Measurements from ENCODE around the gene TRABD.
"Not testable (repeated sequence)": the region's sequence is repeated elsewhere in the genome, so short reads cannot be mapped to it uniquely, and the experiment has no call there.

The TRABD gene

DNA sequence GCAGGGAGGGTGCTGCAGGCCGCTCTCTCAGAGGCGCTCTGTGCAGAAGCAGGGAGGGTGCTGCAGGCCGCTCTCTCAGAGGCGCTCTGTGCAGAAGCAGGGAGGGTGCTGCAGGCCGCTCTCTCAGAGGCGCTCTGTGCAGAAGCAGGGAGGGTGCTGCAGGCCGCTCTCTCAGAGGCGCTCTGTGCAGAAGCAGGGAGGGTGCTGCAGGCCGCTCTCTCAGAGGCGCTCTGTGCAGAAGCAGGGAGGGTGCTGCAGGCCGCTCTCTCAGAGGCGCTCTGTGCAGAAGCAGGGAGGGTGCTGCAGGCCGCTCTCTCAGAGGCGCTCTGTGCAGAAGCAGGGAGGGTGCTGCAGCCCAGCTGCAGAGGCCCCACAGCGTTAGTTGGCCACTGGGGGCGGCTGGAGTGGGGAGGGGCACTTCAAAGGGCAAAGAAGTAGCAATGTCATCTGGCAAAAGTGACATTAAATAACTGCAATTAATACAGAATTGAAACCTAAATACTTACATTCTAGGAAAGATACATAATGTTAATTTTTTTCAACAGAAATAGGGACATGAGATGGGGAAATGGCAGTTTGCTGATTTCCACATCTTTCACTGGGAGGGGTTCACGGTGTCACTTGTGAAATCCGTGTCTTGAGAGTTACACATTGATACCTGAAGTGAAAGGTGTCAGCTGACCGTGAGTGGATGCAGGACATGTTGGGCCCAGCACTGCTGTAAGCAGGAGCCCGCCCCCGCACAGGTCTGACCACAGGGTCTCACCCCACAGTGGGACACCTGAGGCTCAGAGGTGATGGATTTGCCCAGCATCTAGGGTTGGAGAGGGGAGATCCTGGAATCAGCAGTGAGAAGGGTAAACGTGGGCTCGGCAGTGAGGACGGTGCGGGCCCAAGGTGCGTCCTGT, 38.2 kb upstream of the TRABD start:
- H3K4me3 Mint-ChIP-seq, H3K27ac Mint-ChIP-seq: not testable (repeated sequence)

DNA sequence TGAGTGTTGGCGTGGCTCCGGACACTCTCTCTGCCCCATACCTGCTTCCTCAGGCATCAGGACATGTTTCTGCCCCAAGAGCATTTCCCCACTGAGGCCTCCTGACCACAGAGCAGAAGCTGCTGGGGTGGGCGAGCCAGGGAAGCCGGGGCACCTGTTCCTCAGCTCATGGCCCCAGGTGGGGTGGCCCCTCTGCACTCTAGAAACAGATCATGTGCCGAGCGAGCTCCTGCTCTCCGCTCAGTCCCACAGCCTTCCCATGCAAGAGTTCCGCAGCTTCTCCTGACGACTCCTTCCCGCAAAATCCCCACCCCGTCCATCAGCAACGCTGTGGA, 37.6 kb upstream of the TRABD start:
- DNase-seq (ENCODE audit: low spot score), result no peak
- Mint-ChIP-seq H3K4me1 (ENCODE audit: low read depth) (no peaks in the 10 kb centered on the region), H3K36me3 (ENCODE audit: low read depth) (no peaks in the 10 kb centered on the region), H3K4me3 (no peak overlapping the region), H3K27me3 (ENCODE audit: low read depth) (peaks cover 1% of the 10 kb centered on the region), H3K9me3 (no peaks in the 10 kb centered on the region), H3K27ac (no peak overlapping the region)

More for the DNA sequence above, 38.2 kb upstream of the TRABD start:
- not testable (repeated sequence) for H3K36me3 Mint-ChIP-seq (ENCODE audit: low read depth); H3K4me1 Mint-ChIP-seq (ENCODE audit: low read depth); DNase-seq (ENCODE audit: low spot score); H3K9me3 Mint-ChIP-seq; H3K27me3 Mint-ChIP-seq (ENCODE audit: low read depth)

DNA sequence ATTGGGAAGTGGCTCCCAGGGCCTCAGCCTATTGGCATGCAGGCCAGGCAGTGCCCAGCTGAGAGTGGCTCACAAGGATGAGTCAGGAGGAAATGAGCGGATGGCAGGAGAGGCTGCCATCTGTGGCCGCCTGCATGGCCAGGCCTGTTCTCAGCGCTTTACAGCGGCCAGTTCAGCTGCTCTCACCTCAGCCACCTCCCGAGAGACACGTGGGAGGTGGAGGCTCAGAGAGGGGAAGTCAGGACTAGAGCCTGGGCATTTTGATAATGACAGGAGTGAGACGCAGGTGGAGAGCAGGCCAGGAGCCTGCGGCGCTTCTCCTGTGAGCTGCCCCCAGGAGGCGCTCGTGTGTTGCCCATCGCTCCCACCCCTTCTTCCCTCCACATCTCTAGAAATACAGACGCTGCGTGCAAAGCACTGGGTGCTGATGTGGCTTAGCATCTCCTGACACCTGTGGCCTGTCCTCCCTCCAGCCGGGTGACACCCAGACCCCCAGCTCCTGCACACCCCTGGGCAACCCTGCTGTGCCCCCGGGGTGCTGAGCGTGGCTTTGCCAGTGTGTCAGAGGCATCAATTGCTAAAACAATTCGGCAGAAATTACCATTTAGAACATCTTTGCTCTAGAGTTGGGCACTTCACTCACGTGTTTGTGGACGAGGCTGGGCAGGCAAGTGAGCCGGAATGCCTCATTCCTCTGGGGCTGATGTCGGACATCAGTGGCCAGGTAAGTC, 36.6 kb upstream of the TRABD start:
- Mint-ChIP-seq H3K9me3 (no peaks in the 10 kb centered on the region), H3K4me1 (ENCODE audit: low read depth) (no peaks in the 10 kb centered on the region), H3K36me3 (ENCODE audit: low read depth) (no peaks in the 10 kb centered on the region), H3K27me3 (ENCODE audit: low read depth) (no peaks in the 10 kb centered on the region), H3K4me3 (no peak overlapping the region), H3K27ac (no peak overlapping the region)
- DNase-seq (ENCODE audit: low spot score), result peak; percentile 56

DNA sequence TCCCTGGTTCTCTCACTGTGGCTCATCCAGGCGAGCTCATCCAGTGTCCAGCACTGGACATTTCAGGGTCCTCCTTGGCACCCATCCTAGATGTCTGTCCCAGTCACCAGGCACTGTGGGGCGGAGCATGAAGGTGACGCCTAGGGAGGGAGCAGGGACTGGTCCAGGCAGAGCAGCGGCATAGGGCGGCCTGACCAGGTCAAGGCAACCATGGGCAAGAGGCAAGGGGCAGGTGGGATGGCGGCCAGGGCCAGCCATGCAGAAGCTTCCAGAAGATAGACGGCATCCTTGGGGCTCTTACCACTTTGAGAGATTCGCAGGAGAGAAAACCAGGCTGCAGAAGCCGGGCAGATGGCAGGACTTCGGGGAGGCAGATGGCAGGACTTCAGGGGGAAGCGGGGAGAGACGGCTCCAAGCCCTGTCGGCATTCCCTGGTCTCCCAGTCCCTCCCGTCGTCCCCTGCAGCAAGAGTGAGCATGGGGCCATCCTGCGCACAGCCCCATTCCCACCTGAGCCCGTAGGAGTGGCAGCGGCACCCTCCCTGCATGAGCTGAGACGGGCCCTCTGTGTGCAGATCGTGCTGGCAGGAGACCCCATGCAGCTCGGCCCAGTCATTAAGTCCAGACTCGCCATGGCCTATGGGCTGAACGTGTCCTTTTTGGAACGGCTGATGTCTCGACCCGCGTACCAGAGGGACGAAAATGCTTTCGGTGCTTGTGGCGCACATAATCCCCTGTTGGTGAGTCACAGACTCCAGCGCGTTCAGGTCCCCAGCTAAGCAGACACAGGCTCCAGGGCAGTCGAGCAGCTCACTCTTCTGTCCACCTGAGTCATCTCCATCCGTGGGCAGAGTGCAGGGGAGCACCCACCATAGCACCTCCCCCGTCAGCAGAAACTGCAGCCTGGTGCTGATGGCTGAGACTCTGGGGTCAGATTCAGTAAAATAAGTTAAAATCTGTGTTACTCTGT, 35.3 kb upstream of the TRABD start:
- Mint-ChIP-seq H3K36me3 (ENCODE audit: low read depth) (no peaks in the 10 kb centered on the region), H3K27me3 (ENCODE audit: low read depth) (no peaks in the 10 kb centered on the region), H3K4me3 (no peak overlapping the region), H3K27ac (no peak overlapping the region), H3K4me1 (ENCODE audit: low read depth) (no peaks in the 10 kb centered on the region), H3K9me3 (no peaks in the 10 kb centered on the region)
- no peak for DNase-seq (ENCODE audit: low spot score)

GRCh38 chr22:50151571-50152537, 33.9 kb upstream of the TRABD start:
- Mint-ChIP-seq H3K36me3 (ENCODE audit: low read depth) (no peaks in the 10 kb centered on the region), H3K4me3 (no peak overlapping the region), H3K9me3 (no peaks in the 10 kb centered on the region), H3K4me1 (ENCODE audit: low read depth) (no peaks in the 10 kb centered on the region), H3K27me3 (ENCODE audit: low read depth) (no peaks in the 10 kb centered on the region), H3K27ac (no peak overlapping the region)
- DNase-seq (ENCODE audit: low spot score), result no peak

DNA sequence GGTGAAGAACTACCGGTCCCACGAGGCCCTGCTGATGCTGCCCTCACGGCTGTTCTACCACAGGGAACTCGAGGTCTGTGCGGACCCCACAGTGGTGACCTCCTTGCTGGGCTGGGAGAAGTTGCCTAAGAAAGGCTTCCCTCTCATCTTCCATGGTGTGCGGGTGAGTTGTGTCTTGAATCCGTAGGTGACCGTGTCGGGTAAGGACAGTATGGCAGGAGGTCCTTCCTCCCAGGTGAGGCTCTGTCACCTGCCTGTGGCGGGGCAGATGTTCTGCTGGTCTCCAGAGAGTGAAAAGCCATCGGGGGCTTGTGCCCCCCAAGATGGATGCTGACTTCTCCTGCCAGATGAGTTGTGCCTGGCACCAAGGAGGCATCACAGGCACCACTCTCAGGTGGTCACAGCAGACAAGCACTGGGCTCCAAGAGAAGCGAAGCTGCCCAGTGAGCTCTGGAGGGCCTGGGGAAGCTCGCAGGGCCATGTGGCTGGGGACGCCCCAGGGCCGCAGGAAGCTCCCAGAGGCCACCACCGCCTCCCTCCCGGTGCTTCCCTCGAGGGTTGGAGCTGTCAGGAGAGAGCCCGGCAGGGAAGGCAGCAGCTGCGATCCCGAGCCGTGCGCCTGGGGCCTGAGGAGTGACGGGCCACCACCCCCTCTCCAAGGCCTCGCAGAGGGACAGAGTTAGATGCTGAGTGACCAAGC, 32.5 kb upstream of the TRABD start:
- no peak for DNase-seq (ENCODE audit: low spot score)
- Mint-ChIP-seq H3K27me3 (ENCODE audit: low read depth) (peaks cover 6% of the 10 kb centered on the region), H3K4me1 (ENCODE audit: low read depth) (no peaks in the 10 kb centered on the region), H3K4me3 (no peak overlapping the region), H3K36me3 (ENCODE audit: low read depth) (no peaks in the 10 kb centered on the region), H3K27ac (no peak overlapping the region), H3K9me3 (no peaks in the 10 kb centered on the region)

- peaks cover 6% of the 10 kb centered on the region for H3K27me3 Mint-ChIP-seq (ENCODE audit: low read depth)
- H3K27ac Mint-ChIP-seq, result no peak overlapping the region
- no peaks in the 10 kb centered on the region for H3K9me3 Mint-ChIP-seq
- DNase-seq (ENCODE audit: low spot score), result no peak
- H3K36me3 Mint-ChIP-seq (ENCODE audit: low read depth), result no peaks in the 10 kb centered on the region
- H3K4me3 Mint-ChIP-seq, result no peak overlapping the region
- H3K4me1 Mint-ChIP-seq (ENCODE audit: low read depth), result no peaks in the 10 kb centered on the region
These were observed 32.0 kb upstream of the TRABD start for GRCh38 chr22:50153756-50154140.

- H3K36me3 Mint-ChIP-seq (ENCODE audit: low read depth), result no peaks in the 10 kb centered on the region
- no peak for DNase-seq (ENCODE audit: low spot score)
- H3K4me1 Mint-ChIP-seq (ENCODE audit: low read depth), result no peaks in the 10 kb centered on the region
- H3K27ac Mint-ChIP-seq, result no peak overlapping the region
- peaks cover 10% of the 10 kb centered on the region for H3K27me3 Mint-ChIP-seq (ENCODE audit: low read depth)
- H3K9me3 Mint-ChIP-seq, result no peaks in the 10 kb centered on the region
- no peak overlapping the region for H3K4me3 Mint-ChIP-seq
These were observed 27.9 kb upstream of the TRABD start for GRCh38 chr22:50157709-50158375.

DNA sequence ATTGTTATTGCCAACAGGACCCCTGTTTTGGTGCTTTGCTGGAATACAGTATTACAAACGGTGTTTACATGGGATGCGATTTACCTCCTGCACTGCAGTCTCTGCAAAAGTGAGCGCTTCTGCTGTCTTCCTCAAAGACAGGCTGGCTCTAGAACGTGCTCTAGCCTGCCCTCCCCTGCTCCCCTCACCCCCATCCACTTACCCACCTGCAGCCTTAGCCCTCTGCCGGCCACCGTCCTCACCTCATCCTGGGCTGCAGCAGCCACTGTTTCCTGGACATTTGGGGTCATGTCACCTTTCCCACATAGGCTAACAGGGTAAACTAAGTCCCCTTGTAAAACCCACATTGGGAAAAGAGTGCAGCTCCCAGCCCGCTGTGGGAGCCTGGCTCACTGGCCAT, 24.8 kb upstream of the TRABD start:
- H3K4me3 Mint-ChIP-seq, result no peak overlapping the region
- DNase-seq (ENCODE audit: low spot score), result no peak
- peaks cover 10% of the 10 kb centered on the region for H3K27me3 Mint-ChIP-seq (ENCODE audit: low read depth)
- no peaks in the 10 kb centered on the region for H3K36me3 Mint-ChIP-seq (ENCODE audit: low read depth)
- H3K27ac Mint-ChIP-seq, result no peak overlapping the region
- H3K4me1 Mint-ChIP-seq (ENCODE audit: low read depth), result no peaks in the 10 kb centered on the region
- H3K9me3 Mint-ChIP-seq, result no peaks in the 10 kb centered on the region

- Mint-ChIP-seq H3K36me3 (ENCODE audit: low read depth) (no peaks in the 10 kb centered on the region), H3K27me3 (ENCODE audit: low read depth) (peaks cover 10% of the 10 kb centered on the region)
These were observed 24.0 kb upstream of the TRABD start for GRCh38 chr22:50161508-50162390.

DNA sequence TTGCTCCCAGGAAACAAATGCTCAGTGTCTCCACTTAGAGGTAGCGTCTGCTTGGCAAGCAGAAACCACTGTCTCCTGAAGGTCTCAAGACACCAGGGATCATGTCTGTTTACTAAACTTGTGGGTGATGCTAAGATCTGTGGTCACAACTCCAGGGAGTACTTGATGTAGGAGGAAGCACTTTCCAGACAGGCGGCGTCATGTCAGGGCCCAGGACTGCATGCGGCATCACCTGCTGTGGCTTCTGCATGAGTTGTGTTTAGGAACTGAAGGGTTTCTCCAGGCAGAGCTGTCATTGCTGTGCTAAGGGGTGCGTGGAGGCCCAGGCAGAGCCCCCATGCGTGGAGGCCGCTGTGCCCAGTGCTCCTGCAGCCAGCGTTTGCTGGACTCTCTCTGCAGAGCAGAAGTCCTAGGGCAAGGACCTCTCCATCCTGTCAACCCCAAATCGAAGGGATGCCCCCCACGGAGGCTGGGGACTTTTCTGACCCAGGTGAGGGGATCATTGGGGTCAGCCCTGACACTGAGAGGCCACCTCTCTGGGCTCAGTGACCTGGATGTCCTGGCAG, 23.2 kb upstream of the TRABD start:
- Mint-ChIP-seq H3K27me3 (ENCODE audit: low read depth) (peaks cover 9% of the 10 kb centered on the region), H3K27ac (no peak overlapping the region), H3K4me3 (no peak overlapping the region), H3K9me3 (no peaks in the 10 kb centered on the region), H3K4me1 (ENCODE audit: low read depth) (no peaks in the 10 kb centered on the region), H3K36me3 (ENCODE audit: low read depth) (no peaks in the 10 kb centered on the region)
- DNase-seq (ENCODE audit: low spot score), result no peak

More at GRCh38 chr22:50161508-50162390, 24.0 kb upstream of the TRABD start:
- Mint-ChIP-seq H3K4me1 (ENCODE audit: low read depth) (no peaks in the 10 kb centered on the region), H3K9me3 (no peaks in the 10 kb centered on the region), H3K27ac (no peak overlapping the region), H3K4me3 (no peak overlapping the region)
- DNase-seq (ENCODE audit: low spot score), result no peak
